Osteocyte (in vitro differentiated cells): ENCODE results near the gene MRGPRF. TPM values are rescaled to one million over a fixed set of nuclear protein-coding genes. Genes with fewer than 3 reads are reported as not detected.
A peak's percentile ranks its signal among the peaks of the same experiment; 100 is the strongest.

ENCODE experiments used
- DNase-seq: peaks from one replicate; pipeline ENCODE4 v3.0.0; 2021; ENCODE audit warnings: mixed read lengths; ENCODE audit not compliant: unreplicated experiment; ENCODE audit errors: extremely low spot score
- H3K27ac Mint-ChIP-seq: one replicate; pipeline ENCODE4 v1.8.0; 2021; ENCODE audit warnings: mild to moderate bottlenecking, mixed read lengths; ENCODE audit not compliant: unreplicated experiment
- H3K27me3 Mint-ChIP-seq: one replicate; pipeline ENCODE4 v1.8.0; 2021; ENCODE audit warnings: mixed read lengths; ENCODE audit not compliant: unreplicated experiment
- H3K36me3 Mint-ChIP-seq: one replicate; pipeline ENCODE4 v1.8.0; 2021; ENCODE audit warnings: mixed read lengths; ENCODE audit not compliant: unreplicated experiment
- H3K4me1 Mint-ChIP-seq: one replicate; pipeline ENCODE4 v1.8.0; 2021; ENCODE audit warnings: mixed read lengths; ENCODE audit not compliant: unreplicated experiment
- H3K4me3 Mint-ChIP-seq: one replicate; pipeline ENCODE4 v1.8.0; 2021; ENCODE audit warnings: mild to moderate bottlenecking, moderate library complexity, mixed read lengths; ENCODE audit not compliant: unreplicated experiment
- H3K9me3 Mint-ChIP-seq: one replicate; pipeline ENCODE4 v1.8.0; 2021; ENCODE audit warnings: mixed read lengths; ENCODE audit not compliant: unreplicated experiment
- CTCF ChIP-seq: fragments of 200-600 bp; sonication (generic); IDR thresholded peaks from 2 replicates; pipeline ENCODE4 v1.5.0; 2021; ENCODE audit warnings: antibody characterized with exemption, mild to moderate bottlenecking, moderate library complexity
- total RNA-seq: library from RNA; stranded (reverse); gene quantifications from 2 replicates; pipeline ENCODE4 v1.2.1, GENCODE V29; 2021

Gene MRGPRF
- total RNA-seq, 1 donor from 2014 or later: 7.0 TPM

- Mint-ChIP-seq H3K9me3 (no peaks in the 10 kb centered on the region), H3K36me3 (no peaks in the 10 kb centered on the region), H3K27me3 (peaks cover 9% of the 10 kb centered on the region), H3K27ac (no peak overlapping the region), H3K4me3 (no peak overlapping the region), H3K4me1 (peaks cover 47% of the 10 kb centered on the region)
- no peak for TF ChIP-seq CTCF
- no peak for DNase-seq
Measured at GRCh38 chr11:68996376-68997123, 16.5 kb downstream of the MRGPRF start.

- peaks cover 30% of the 10 kb centered on the region for H3K4me1 Mint-ChIP-seq
- H3K4me3 Mint-ChIP-seq: no peak overlapping the region
- H3K36me3 Mint-ChIP-seq: no peaks in the 10 kb centered on the region
- no peaks in the 10 kb centered on the region for H3K9me3 Mint-ChIP-seq
- TF ChIP-seq CTCF: no peak
- no peak overlapping the region for H3K27ac Mint-ChIP-seq
- H3K27me3 Mint-ChIP-seq: peaks cover 15% of the 10 kb centered on the region
- DNase-seq: no peak
Measured at GRCh38 chr11:68994894-68995285, 18.2 kb downstream of the MRGPRF start.

GRCh38 chr11:68994161-68994893 lies 18.7 kb downstream of the MRGPRF start:
- Mint-ChIP-seq H3K36me3 (no peaks in the 10 kb centered on the region), H3K9me3 (no peaks in the 10 kb centered on the region), H3K4me3 (no peak overlapping the region), H3K27ac (no peak overlapping the region), H3K27me3 (peaks cover 20% of the 10 kb centered on the region), H3K4me1 (peaks cover 26% of the 10 kb centered on the region)
- TF ChIP-seq CTCF: no peak
- DNase-seq: peak; percentile 76

GRCh38 chr11:68993546-68993945 lies 19.5 kb downstream of the MRGPRF start:
- no peak overlapping the region for H3K4me3 Mint-ChIP-seq
- peaks cover 19% of the 10 kb centered on the region for H3K4me1 Mint-ChIP-seq
- H3K9me3 Mint-ChIP-seq: no peaks in the 10 kb centered on the region
- H3K27ac Mint-ChIP-seq: no peak overlapping the region
- peak; percentile 32 for DNase-seq
- H3K36me3 Mint-ChIP-seq: no peaks in the 10 kb centered on the region
- H3K27me3 Mint-ChIP-seq: peaks cover 25% of the 10 kb centered on the region
- TF ChIP-seq CTCF: no peak

GRCh38 chr11:68992743-68993255 lies 20.2 kb downstream of the MRGPRF start:
- no peaks in the 10 kb centered on the region for H3K9me3 Mint-ChIP-seq
- peaks cover 11% of the 10 kb centered on the region for H3K4me1 Mint-ChIP-seq
- no peak overlapping the region for H3K4me3 Mint-ChIP-seq
- no peak for TF ChIP-seq CTCF
- H3K27ac Mint-ChIP-seq: no peak overlapping the region
- H3K36me3 Mint-ChIP-seq: no peaks in the 10 kb centered on the region
- peak; percentile 74 for DNase-seq
- H3K27me3 Mint-ChIP-seq: peaks cover 32% of the 10 kb centered on the region
